ENCODE measurements around the gene RHOBTB3.

GRCh38 chr5:95734187-95734586 is 3.1 kb downstream of the RHOBTB3 start:
- TF ChIP-seq CTCF (IDR thresholded peaks at IDR 0.05; ENCODE audit: low read depth, low read length, missing input control) (no peak), MAX (IDR thresholded peaks at IDR 0.05) (no peak), TAF1 (conservative IDR thresholded peaks at IDR 0.05) (no peak), YY1 (IDR thresholded peaks at IDR 0.05) (no peak), ATF3 (IDR thresholded peaks at IDR 0.05) (no peak), JUND (IDR thresholded peaks at IDR 0.05) (no peak), RXRA (IDR thresholded peaks at IDR 0.05) (no peak), ZBTB33 (IDR thresholded peaks at IDR 0.05) (no peak), EGR1 (IDR thresholded peaks at IDR 0.05; ENCODE audit: low read depth in 2 of 2) (no peak), REST (IDR thresholded peaks at IDR 0.05) (no peak), SP1 (IDR thresholded peaks at IDR 0.05) (no peak), NR2F2 (IDR thresholded peaks at IDR 0.05) (no peak), RAD21 (IDR thresholded peaks at IDR 0.05) (no peak)
